ENCODE measurements around the gene ANAPC7. TPM values are rescaled to one million over a fixed set of nuclear protein-coding genes. Genes with fewer than 3 reads are reported as not detected.

Gene ANAPC7, protein sequence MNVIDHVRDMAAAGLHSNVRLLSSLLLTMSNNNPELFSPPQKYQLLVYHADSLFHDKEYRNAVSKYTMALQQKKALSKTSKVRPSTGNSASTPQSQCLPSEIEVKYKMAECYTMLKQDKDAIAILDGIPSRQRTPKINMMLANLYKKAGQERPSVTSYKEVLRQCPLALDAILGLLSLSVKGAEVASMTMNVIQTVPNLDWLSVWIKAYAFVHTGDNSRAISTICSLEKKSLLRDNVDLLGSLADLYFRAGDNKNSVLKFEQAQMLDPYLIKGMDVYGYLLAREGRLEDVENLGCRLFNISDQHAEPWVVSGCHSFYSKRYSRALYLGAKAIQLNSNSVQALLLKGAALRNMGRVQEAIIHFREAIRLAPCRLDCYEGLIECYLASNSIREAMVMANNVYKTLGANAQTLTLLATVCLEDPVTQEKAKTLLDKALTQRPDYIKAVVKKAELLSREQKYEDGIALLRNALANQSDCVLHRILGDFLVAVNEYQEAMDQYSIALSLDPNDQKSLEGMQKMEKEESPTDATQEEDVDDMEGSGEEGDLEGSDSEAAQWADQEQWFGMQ
- 10 to 100 TPM; 31.9 to 50.3 (median 32.8) TPM for total RNA-seq
- long read RNA-seq, donor 1, transcript ANAPC7-203 (11 exons, 3,045 nt), result major isoform, 27 of 51 reads
- long read RNA-seq, donor 1, transcript ANAPC7-201 (10 exons, 2,200 nt), result minor isoform, 7 of 51 reads
- long read RNA-seq, donor 1, partial matches to known transcripts, result 3 of 51 reads
- long read RNA-seq, donor 1, other reads (novel, unspliced or antisense), result 13 of 51 reads
- long read RNA-seq, donor 2, transcript ANAPC7-203 (11 exons, 3,045 nt), result major isoform, 5 of 9 reads
- long read RNA-seq, donor 2, partial matches to known transcripts, result 0 of 9 reads
- long read RNA-seq, donor 2, other reads (novel, unspliced or antisense), result 3 of 9 reads

DNA sequence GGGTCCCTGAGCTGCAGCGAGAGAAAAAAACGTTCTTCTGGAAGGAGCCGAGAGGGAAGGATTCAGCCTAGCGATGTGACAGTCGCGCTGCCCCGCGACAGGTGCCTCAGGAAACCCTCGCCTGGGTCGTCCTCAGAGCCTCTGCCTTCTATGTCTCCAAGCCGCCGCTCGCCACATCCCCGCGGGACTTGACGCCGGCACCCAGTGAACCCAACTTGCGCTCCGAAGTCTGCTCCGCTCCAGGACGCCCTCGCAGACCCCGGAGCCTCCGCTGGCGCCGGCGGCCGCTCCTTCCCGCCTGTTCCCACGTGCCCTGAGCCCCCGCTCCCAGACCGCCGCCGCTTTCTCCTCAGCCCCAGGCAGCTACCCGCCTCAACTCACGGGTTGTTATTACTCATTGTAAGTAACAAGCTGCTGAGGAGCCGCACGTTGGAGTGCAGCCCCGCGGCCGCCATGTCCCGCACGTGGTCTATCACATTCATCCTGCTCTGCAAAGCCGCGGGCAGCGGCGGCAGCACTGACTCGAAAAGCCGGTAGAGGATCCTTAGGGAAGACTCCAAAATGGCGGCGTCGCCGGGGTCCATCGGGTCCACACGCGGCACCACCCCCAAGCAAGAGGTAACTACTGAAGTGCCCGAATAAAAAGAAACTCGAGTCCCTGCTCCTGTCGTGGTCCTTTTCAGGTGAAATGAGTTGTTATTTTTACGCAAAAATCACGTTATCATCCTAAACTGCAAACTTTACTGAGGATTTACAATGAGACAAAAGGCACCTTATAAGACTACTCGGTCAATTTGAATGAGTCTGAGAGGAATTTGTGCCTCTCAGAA is at the start of gene ANAPC7:
Gene ANAPC7 (minus strand): TSS at position 563 of the 830 bp plus-strand sequence. CDS start 81 bp downstream, at position 482.
- intact Hi-C loops (cut with DNase I, micrococcal nuclease), result no loop called here
- peak; percentile 92 to 94 (median 93) for DNase-seq
- no peaks in the 10 kb centered on the region for H3K9me3 ChIP-seq
- TF ChIP-seq, protein P1, sequence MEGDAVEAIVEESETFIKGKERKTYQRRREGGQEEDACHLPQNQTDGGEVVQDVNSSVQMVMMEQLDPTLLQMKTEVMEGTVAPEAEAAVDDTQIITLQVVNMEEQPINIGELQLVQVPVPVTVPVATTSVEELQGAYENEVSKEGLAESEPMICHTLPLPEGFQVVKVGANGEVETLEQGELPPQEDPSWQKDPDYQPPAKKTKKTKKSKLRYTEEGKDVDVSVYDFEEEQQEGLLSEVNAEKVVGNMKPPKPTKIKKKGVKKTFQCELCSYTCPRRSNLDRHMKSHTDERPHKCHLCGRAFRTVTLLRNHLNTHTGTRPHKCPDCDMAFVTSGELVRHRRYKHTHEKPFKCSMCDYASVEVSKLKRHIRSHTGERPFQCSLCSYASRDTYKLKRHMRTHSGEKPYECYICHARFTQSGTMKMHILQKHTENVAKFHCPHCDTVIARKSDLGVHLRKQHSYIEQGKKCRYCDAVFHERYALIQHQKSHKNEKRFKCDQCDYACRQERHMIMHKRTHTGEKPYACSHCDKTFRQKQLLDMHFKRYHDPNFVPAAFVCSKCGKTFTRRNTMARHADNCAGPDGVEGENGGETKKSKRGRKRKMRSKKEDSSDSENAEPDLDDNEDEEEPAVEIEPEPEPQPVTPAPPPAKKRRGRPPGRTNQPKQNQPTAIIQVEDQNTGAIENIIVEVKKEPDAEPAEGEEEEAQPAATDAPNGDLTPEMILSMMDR (IDR thresholded peaks at IDR 0.05), result no peak
- H3K4me1 ChIP-seq (ENCODE audit: low read depth), result peaks cover 7% of the 10 kb centered on the region
- peak; percentile 99 for ATAC-seq
- peaks cover 3% of the 10 kb centered on the region for H3K36me3 ChIP-seq (ENCODE audit: low read depth)
- peak within 1 kb of the TSS; percentile 98 for H3K4me3 ChIP-seq

DNA sequence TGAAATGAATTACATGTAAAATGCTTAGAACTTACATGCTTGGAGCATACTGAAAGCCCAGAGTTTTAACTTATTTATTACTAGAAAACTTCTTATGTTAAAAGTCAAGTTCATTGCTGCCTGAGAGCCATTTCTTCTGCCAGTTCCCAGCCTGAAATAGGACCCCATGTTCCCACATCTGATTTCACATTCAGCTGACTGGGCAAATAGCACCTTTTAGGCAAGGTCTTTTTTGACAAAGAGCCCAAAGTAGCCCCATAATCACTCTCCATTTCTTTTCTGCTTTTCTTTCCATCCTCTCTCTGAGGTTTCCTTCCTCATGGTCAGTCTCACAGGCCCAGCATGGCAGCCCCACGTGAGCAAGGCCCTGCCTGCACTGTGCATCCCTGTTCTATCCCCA is 47.8 kb upstream of the ANAPC7 start:
- Histone ChIP-seq H3K36me3 (ENCODE audit: low read depth) (no peaks in the 10 kb centered on the region), H3K4me1 (ENCODE audit: low read depth) (peaks cover 18% of the 10 kb centered on the region), H3K4me3 (no peak overlapping the region), H3K9me3 (no peaks in the 10 kb centered on the region)
- no peak for DNase-seq
- intact Hi-C loops (cut with DNase I, micrococcal nuclease), result loop anchor here in 1 of 2 donors (10.0 kb wide), 1 partner anchor 434 kb away; no protein-coding TSS in a partner anchor
- TF ChIP-seq, protein P1 (IDR thresholded peaks at IDR 0.05), result no peak
- no peak for ATAC-seq

DNA sequence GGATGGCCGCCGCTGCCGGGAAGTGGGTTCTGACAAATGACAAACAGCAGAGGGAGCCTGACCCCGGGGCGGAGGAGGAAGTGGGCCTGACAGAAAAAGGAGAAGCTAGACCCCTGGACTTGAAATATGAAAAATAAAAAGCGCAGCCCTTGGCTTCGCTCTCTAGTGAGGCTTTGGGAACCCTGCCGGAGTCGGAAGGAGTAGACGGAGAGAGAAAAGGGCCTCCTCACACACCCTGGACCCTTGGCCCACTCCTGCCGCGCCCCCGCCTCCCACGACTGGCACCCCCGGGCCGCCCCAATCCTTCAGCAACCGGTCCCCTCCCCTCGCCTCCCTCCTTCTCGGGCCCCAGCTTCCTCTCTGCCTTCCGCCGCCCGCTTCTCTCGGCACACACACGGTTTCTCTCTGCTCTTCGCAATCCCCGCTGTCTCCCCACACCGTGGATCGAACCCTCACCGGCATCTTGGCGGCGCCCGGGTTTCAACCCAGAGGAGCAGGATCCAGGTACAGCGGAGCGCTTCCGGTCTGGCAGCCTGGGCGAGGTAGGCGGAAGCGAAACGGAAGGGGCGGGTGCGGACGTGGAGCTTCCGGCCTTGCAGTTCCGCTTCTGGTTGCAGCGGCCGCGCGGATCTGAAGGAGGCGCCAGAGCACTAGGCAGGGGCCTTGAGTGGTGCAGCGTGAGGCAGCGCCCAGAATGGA is 46.4 kb upstream of the ANAPC7 start, which contains the start of gene ARPC3:
Gene ARPC3 (minus strand): TSS at position 539 of the 699 bp plus-strand sequence. CDS start 77 bp downstream, at position 462.
- peak; percentile 99 for ATAC-seq
- Histone ChIP-seq H3K36me3 (ENCODE audit: low read depth) (no peaks in the 10 kb centered on the region), H3K4me3 (peak within 1 kb of the TSS; percentile 80), H3K9me3 (no peaks in the 10 kb centered on the region), H3K4me1 (ENCODE audit: low read depth) (peaks cover 18% of the 10 kb centered on the region)
- peak; percentile 97 to 98 (median 98) for DNase-seq
- intact Hi-C loops (cut with DNase I, micrococcal nuclease), result loop anchor here in 1 of 2 donors (10.0 kb wide), 1 partner anchor 435 kb away; no protein-coding TSS in a partner anchor
- TF ChIP-seq, protein P1 (IDR thresholded peaks at IDR 0.05), result peak; percentile 83

DNA sequence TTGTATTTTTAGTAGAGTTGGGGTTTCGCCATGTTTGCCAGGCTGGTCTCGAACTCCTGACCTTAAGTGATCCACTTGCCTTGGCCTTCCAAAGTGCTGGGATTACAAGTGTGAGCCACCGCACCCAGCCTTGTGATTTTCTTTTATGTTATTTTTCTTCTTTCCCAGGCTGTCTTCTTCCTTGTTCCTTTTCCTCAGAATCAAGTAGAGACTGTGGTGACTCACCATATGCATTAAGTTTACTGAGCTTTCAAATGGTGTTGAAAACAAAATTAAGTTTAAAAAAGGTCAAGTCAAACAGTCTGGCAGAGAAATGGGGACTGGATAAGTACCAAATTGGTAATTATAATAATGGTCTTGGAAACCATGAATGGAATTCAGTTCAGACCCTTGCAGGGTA is 40.9 kb upstream of the ANAPC7 start:
- TF ChIP-seq, protein P1 (IDR thresholded peaks at IDR 0.05), result no peak
- peaks cover 15% of the 10 kb centered on the region for H3K4me1 ChIP-seq (ENCODE audit: low read depth)
- intact Hi-C loops (cut with DNase I, micrococcal nuclease), result no loop called here

More for the DNA sequence above, 40.9 kb upstream of the ANAPC7 start:
- DNase-seq (no peak), ATAC-seq (no peak)
- Histone ChIP-seq H3K36me3 (ENCODE audit: low read depth) (no peaks in the 10 kb centered on the region), H3K4me3 (no peak overlapping the region), H3K9me3 (no peaks in the 10 kb centered on the region)
